Neutrophil (primary cell): Measurements from ENCODE around the gene GRK1.

ENCODE experiments used
- H3K27ac ChIP-seq: fragments of 200-600 bp; sonication (generic); 2 replicates; pipeline ENCODE4 v1.5.1; 2016; ENCODE audit warnings: mild to moderate bottlenecking, moderate library complexity
- H3K27me3 ChIP-seq: fragments of 200-600 bp; sonication (generic); 2 replicates; pipeline ENCODE4 v1.6.0; 2016; ENCODE audit warnings: mild to moderate bottlenecking
- H3K36me3 ChIP-seq: fragments of 200-600 bp; sonication (generic); 2 replicates; pipeline ENCODE4 v1.5.1; 2017
- H3K4me1 ChIP-seq, 2 experiments: fragments of 200-600 bp in 1 of 2; sonication (generic) in 1 of 2; 1 replicate in 1 of 2; 2 replicates in 1 of 2; pipeline versions ENCODE4 v1.5.1 to v1.6.1; 2013 to 2016; ENCODE audit warnings: low read depth in 1 of 2, low read length in 1 of 2, mild to moderate bottlenecking in 1 of 2, moderate library complexity in 1 of 2; ENCODE audit not compliant: control insufficient read depth in 1 of 2, insufficient read depth in 1 of 2
- H3K4me3 ChIP-seq, 2 experiments: fragments of 200-600 bp in 1 of 2; sonication (generic) in 1 of 2; 1 replicate in 1 of 2; 2 replicates in 1 of 2; pipeline ENCODE4 v1.5.1; 2013 to 2016; ENCODE audit warnings: low read depth in 1 of 2, low read length in 1 of 2, mild to moderate bottlenecking in 1 of 2, moderate library complexity in 1 of 2
- H3K9me3 ChIP-seq: fragments of 200-600 bp; sonication (generic); 2 replicates; pipeline ENCODE4 v1.5.1; 2016
- CTCF ChIP-seq: fragments of 200-600 bp; sonication (generic); IDR thresholded peaks from 2 replicates; pipeline ENCODE4 v1.5.1; 2016; ENCODE audit warnings: antibody characterized with exemption

The GRK1 gene

GRCh38 chr13:113734099-113734825 is 67.2 kb downstream of the GRK1 start:
- peaks cover 23 to 31% of the 10 kb centered on the region in 2 experiments for H3K4me1 ChIP-seq
- no peak overlapping the region for H3K4me3 ChIP-seq
- no peak for TF ChIP-seq CTCF
- no peaks in the 10 kb centered on the region for H3K9me3 ChIP-seq
- no peaks in the 10 kb centered on the region for H3K36me3 ChIP-seq
- H3K27me3 ChIP-seq: peaks cover 33% of the 10 kb centered on the region
- H3K27ac ChIP-seq: no peak overlapping the region

GRCh38 chr13:113734826-113735125 is 67.8 kb downstream of the GRK1 start:
- TF ChIP-seq CTCF: no peak
- H3K9me3 ChIP-seq: no peaks in the 10 kb centered on the region
- H3K4me1 ChIP-seq: peaks cover 23 to 31% of the 10 kb centered on the region in 2 experiments
- H3K27ac ChIP-seq: no peak overlapping the region
- no peaks in the 10 kb centered on the region for H3K36me3 ChIP-seq
- no peak overlapping the region for H3K4me3 ChIP-seq
- H3K27me3 ChIP-seq: peaks cover 27% of the 10 kb centered on the region

- H3K27me3 ChIP-seq: peaks cover 23% of the 10 kb centered on the region
- no peaks in the 10 kb centered on the region for H3K9me3 ChIP-seq
- H3K4me1 ChIP-seq: peaks cover 23 to 31% of the 10 kb centered on the region in 2 experiments
- H3K27ac ChIP-seq: no peak overlapping the region
- TF ChIP-seq CTCF: no peak
- H3K36me3 ChIP-seq: no peaks in the 10 kb centered on the region
- no peak overlapping the region for H3K4me3 ChIP-seq
Observed at GRCh38 chr13:113735194-113735593, 68.2 kb downstream of the GRK1 start.

- no peak for TF ChIP-seq CTCF
- peak overlapping the region; percentile 69 for H3K27ac ChIP-seq
- H3K36me3 ChIP-seq: no peaks in the 10 kb centered on the region
- peaks cover 20% of the 10 kb centered on the region for H3K27me3 ChIP-seq
- peak overlapping the region; percentile 17 to 25 for H3K4me3 ChIP-seq
- H3K4me1 ChIP-seq: peaks cover 23 to 34% of the 10 kb centered on the region in 2 experiments
- H3K9me3 ChIP-seq: no peaks in the 10 kb centered on the region
Observed at GRCh38 chr13:113735750-113736149, 68.7 kb downstream of the GRK1 start.

GRCh38 chr13:113736258-113736731 is 69.3 kb downstream of the GRK1 start:
- TF ChIP-seq CTCF: no peak
- peak overlapping the region; percentile 69 for H3K27ac ChIP-seq

More at GRCh38 chr13:113736258-113736731, 69.3 kb downstream of the GRK1 start:
- peak overlapping the region; percentile 17 to 25 for H3K4me3 ChIP-seq
- no peaks in the 10 kb centered on the region for H3K36me3 ChIP-seq
- peaks cover 27 to 39% of the 10 kb centered on the region in 2 experiments for H3K4me1 ChIP-seq
- no peaks in the 10 kb centered on the region for H3K9me3 ChIP-seq
- H3K27me3 ChIP-seq: peaks cover 15% of the 10 kb centered on the region
